H9 (cell line): ENCODE data around the gene NEK5. TPM values are rescaled to one million over a fixed set of nuclear protein-coding genes. Genes with fewer than 3 reads are reported as not detected.

ENCODE experiments used
- DNase-seq: peaks from one replicate; pipeline ENCODE4 v3.0.0-alpha.2; 2017
- H2AFZ ChIP-seq: one replicate; pipeline ENCODE4 v1.6.1; 2013; ENCODE audit warnings: mild to moderate bottlenecking, low read length, control low read depth, moderate library complexity
- H2AK5ac ChIP-seq: 2 replicates; pipeline ENCODE4 v1.6.1; 2013; ENCODE audit warnings: low read length, control low read depth, mixed read lengths; ENCODE audit not compliant: insufficient read length
- H2BK120ac ChIP-seq: one replicate; pipeline ENCODE4 v1.6.1; 2013; ENCODE audit warnings: low read depth, mild to moderate bottlenecking, low read length, control low read depth, inconsistent platforms; ENCODE audit not compliant: poor library complexity, severe bottlenecking
- H2BK12ac ChIP-seq: 2 replicates; pipeline ENCODE4 v1.6.1; 2013; ENCODE audit warnings: low read length, control low read depth, mixed read lengths, low read depth; ENCODE audit not compliant: insufficient read length
- H2BK15ac ChIP-seq: 2 replicates; pipeline ENCODE4 v1.6.1; 2013; ENCODE audit warnings: low read depth, low read length, control low read depth
- H2BK20ac ChIP-seq: one replicate; pipeline ENCODE4 v1.6.1; 2013; ENCODE audit warnings: low read depth, mild to moderate bottlenecking, low read length, control low read depth, inconsistent platforms; ENCODE audit not compliant: poor library complexity, severe bottlenecking
- H2BK5ac ChIP-seq: 2 replicates; pipeline ENCODE4 v1.6.1; 2013; ENCODE audit warnings: low read length, control low read depth, mixed read lengths; ENCODE audit not compliant: insufficient read length
- H3K14ac ChIP-seq: 2 replicates; pipeline ENCODE4 v1.6.1; 2013; ENCODE audit warnings: low read length, control low read depth; ENCODE audit not compliant: insufficient read depth
- H3K18ac ChIP-seq: 2 replicates; pipeline ENCODE4 v1.6.1; 2013; ENCODE audit warnings: low read depth, mild to moderate bottlenecking, mixed read lengths, low read length, control low read depth; ENCODE audit not compliant: insufficient read length
- H3K23ac ChIP-seq: 2 replicates; pipeline ENCODE4 v1.6.1; 2013; ENCODE audit warnings: low read length, control low read depth, mixed read lengths, low read depth; ENCODE audit not compliant: insufficient read length
- H3K23me2 ChIP-seq: 2 replicates; pipeline ENCODE4 v1.6.1; 2013; ENCODE audit warnings: low read depth, mild to moderate bottlenecking, mixed read lengths, low read length, control low read depth; ENCODE audit not compliant: insufficient read length, poor library complexity, severe bottlenecking
- H3K27ac ChIP-seq: 2 replicates; pipeline ENCODE4 v1.5.1; 2013; ENCODE audit warnings: low read length, control low read depth, mixed read lengths, low read depth; ENCODE audit not compliant: insufficient read length
- H3K27me3 ChIP-seq: 2 replicates; pipeline ENCODE4 v1.6.1; 2013; ENCODE audit warnings: low read length, control low read depth, inconsistent platforms; ENCODE audit not compliant: insufficient read depth
- H3K4ac ChIP-seq: 2 replicates; pipeline ENCODE4 v1.6.1; 2013; ENCODE audit warnings: low read depth, mild to moderate bottlenecking, control low read depth, inconsistent platforms, low read length, moderate library complexity
- H3K4me1 ChIP-seq: 2 replicates; pipeline ENCODE4 v1.6.1; 2013; ENCODE audit warnings: low read length, control low read depth, inconsistent platforms; ENCODE audit not compliant: insufficient read depth
- H3K4me2 ChIP-seq: 2 replicates; pipeline ENCODE4 v1.6.1; 2013; ENCODE audit warnings: low read length, control low read depth, mixed read lengths; ENCODE audit not compliant: insufficient read length, insufficient read depth
- H3K56ac ChIP-seq: 2 replicates; pipeline ENCODE4 v1.6.1; 2013; ENCODE audit warnings: low read depth, mild to moderate bottlenecking, mixed read lengths, low read length, control low read depth; ENCODE audit not compliant: insufficient read length
- H3K79me1 ChIP-seq: 2 replicates; pipeline ENCODE4 v1.6.1; 2013; ENCODE audit warnings: low read depth, mild to moderate bottlenecking, moderate library complexity, low read length, control low read depth, inconsistent platforms; ENCODE audit not compliant: insufficient read depth, poor library complexity, severe bottlenecking
- H3K79me2 ChIP-seq: 2 replicates; pipeline ENCODE4 v1.6.1; 2013; ENCODE audit warnings: low read length, control low read depth, inconsistent platforms; ENCODE audit not compliant: insufficient read depth
- H3K9ac ChIP-seq: 2 replicates; pipeline ENCODE4 v1.6.1; 2013; ENCODE audit warnings: low read length, control low read depth, mixed read lengths; ENCODE audit not compliant: insufficient read length; ENCODE audit errors: extremely low read depth
- H3K9me3 ChIP-seq: one replicate; pipeline ENCODE4 v1.6.1; 2013; ENCODE audit warnings: low read depth, low read length, inconsistent platforms; ENCODE audit not compliant: control insufficient read depth
- H3T11ph ChIP-seq: one replicate; pipeline ENCODE4 v1.6.1; 2013; ENCODE audit warnings: mild to moderate bottlenecking, low read length, control low read depth, inconsistent platforms
- H4K20me1 ChIP-seq: one replicate; pipeline ENCODE4 v1.6.1; 2013; ENCODE audit not compliant: control insufficient read depth, insufficient read length, insufficient read depth
- H4K5ac ChIP-seq: 2 replicates; pipeline ENCODE4 v1.6.1; 2013; ENCODE audit warnings: low read depth, mild to moderate bottlenecking, mixed read lengths, low read length, control low read depth; ENCODE audit not compliant: insufficient read length
- H4K8ac ChIP-seq: replicated peaks from 2 replicates; pipeline ENCODE4 v1.6.1; 2013; ENCODE audit warnings: low read length, control low read depth, mixed read lengths, low read depth; ENCODE audit not compliant: insufficient read length
- H4K91ac ChIP-seq: 2 replicates; pipeline ENCODE4 v1.6.1; 2013; ENCODE audit warnings: low read depth, mild to moderate bottlenecking, moderate library complexity, mixed read lengths, low read length, control low read depth; ENCODE audit not compliant: insufficient read length
- H3K27ac Mint-ChIP-seq, 3 experiments: 2 replicates in 2 of 3; 3 replicates in 1 of 3; pipeline ENCODE4 v1.8.0; 2020 to 2021; ENCODE audit warnings: mixed read lengths in 3 of 3, mild to moderate bottlenecking in 1 of 3, moderate library complexity in 1 of 3
- H3K27me3 Mint-ChIP-seq: 2 replicates; pipeline ENCODE4 v1.8.0; 2021; ENCODE audit warnings: low read depth, mild to moderate bottlenecking, moderate library complexity, mixed read lengths
- H3K36me3 Mint-ChIP-seq, 3 experiments: 2 replicates in 2 of 3; 3 replicates in 1 of 3; pipeline ENCODE4 v1.8.0; 2020 to 2021; ENCODE audit warnings: low read depth in 3 of 3, mixed read lengths in 3 of 3; ENCODE audit not compliant: insufficient read depth in 1 of 3
- H3K4me1 Mint-ChIP-seq, 2 experiments: 2 replicates each; pipeline ENCODE4 v1.8.0; 2020; ENCODE audit warnings: mixed read lengths in 2 of 2
- H3K4me3 Mint-ChIP-seq, 2 experiments: 2 replicates in 1 of 2; 3 replicates in 1 of 2; pipeline ENCODE4 v1.8.0; 2020 to 2021; ENCODE audit warnings: mild to moderate bottlenecking in 2 of 2, mixed read lengths in 2 of 2, moderate library complexity in 1 of 2
- H3K9me3 Mint-ChIP-seq, 2 experiments: 2 replicates in 1 of 2; 3 replicates in 1 of 2; pipeline ENCODE4 v1.8.0; 2020; ENCODE audit warnings: mild to moderate bottlenecking in 2 of 2, mixed read lengths in 2 of 2, moderate library complexity in 1 of 2
- WGBS: extraction: QIAGEN DNeasy Blood & Tissue Kit; methylation state at CpG from one replicate; pipeline ENCODE4 v1.1.7; 2013; ENCODE audit warnings: missing lambda C conversion rate, low lambda C conversion rate, mixed read lengths; ENCODE audit not compliant: insufficient read length; ENCODE audit errors: extremely low coverage; 5-methylcytosine and 5-hydroxymethylcytosine counted together
- total RNA-seq: library from RNA; stranded (reverse); gene quantifications from 2 replicates; pipeline ENCODE4 v1.2.1, GENCODE V29; 2021
- TF ChIP-seq, protein P1 (sequence below): fragments of 200-600 bp; sonication (generic); conservative IDR thresholded peaks from 3 replicates; pipeline ENCODE4 v1.8.0; 2021; ENCODE audit warnings: antibody characterized with exemption, mild to moderate bottlenecking

NEK5 gene
- total RNA-seq, 1 experiment from 2014 or later = 0.26 TPM

DNA sequence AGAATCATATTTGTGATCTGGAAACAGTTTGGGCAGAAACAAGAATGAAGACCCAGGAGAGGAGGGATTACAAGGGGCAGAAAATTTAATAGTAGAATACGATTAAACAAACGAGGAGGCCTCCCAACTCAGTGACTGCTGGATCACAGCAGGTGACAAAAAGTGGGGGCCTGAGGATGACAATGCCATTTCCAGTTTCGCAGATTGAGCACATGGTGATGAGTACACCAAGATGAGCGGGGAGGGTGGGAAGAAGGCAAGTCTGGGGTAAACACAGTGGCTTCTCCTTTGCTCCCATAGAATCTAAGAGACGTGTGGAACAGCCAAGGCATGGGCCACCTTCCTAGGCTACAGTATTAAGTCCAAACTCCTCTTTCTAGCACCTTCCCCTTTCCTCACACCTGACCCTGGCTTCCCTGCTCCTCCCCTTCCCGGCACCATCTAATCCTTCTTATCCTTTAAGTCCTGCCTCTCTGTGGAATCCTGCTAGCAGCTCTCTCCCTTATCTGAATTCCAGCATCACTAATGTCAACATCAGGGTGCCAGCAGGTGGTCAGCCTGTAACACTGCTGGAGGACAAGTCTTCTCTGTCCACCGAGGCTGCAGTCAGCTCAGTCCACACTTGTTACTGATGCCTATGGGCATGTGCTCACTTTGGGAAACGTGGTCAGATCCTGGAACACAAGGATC lies 131.1 kb downstream of the NEK5 start:
- Histone ChIP-seq H4K91ac (no peak overlapping the region), H3K9ac (no peak overlapping the region), H4K20me1 (no peaks in the 10 kb centered on the region), H4K8ac (no peak overlapping the region), H2AK5ac (no peak overlapping the region), H2AFZ (no peak overlapping the region), H3K23ac (no peak overlapping the region), H3K14ac (no peak overlapping the region), H3T11ph (no peak overlapping the region), H3K9me3 (no peaks in the 10 kb centered on the region), H4K5ac (no peak overlapping the region), H3K27me3 (no peaks in the 10 kb centered on the region), H3K4me2 (no peak overlapping the region), H3K27ac (no peak overlapping the region), H3K18ac (no peak overlapping the region), H2BK12ac (no peak overlapping the region), H3K79me1 (no peaks in the 10 kb centered on the region), H3K56ac (no peak overlapping the region), H3K23me2 (no peaks in the 10 kb centered on the region), H3K79me2 (no peaks in the 10 kb centered on the region), H2BK120ac (no peak overlapping the region), H2BK5ac (no peak overlapping the region), H2BK20ac (no peak overlapping the region), H2BK15ac (no peak overlapping the region), H3K4me1 (peaks cover 8% of the 10 kb centered on the region; the same call in 1 of the 2 replicates), H3K4ac (no peak overlapping the region)
- H3K9me3 Mint-ChIP-seq = no peaks in the 10 kb centered on the region
- H3K4me1 Mint-ChIP-seq = peaks cover 54 to 61% of the 10 kb centered on the region in 2 experiments
- peak; percentile 62 for DNase-seq
- WGBS = no CpG with 5 or more reads among the region's 8 CpGs
- H3K27ac Mint-ChIP-seq = peak overlapping the region in 1 of 3 experiments; percentile 45; a peak in 2 of 7 replicates
- H3K36me3 Mint-ChIP-seq = no peaks in the 10 kb centered on the region; a peak in 1 of 7 replicates
- peak overlapping the region in 1 of 2 experiments; percentile 63; a peak in 2 of 5 replicates for H3K4me3 Mint-ChIP-seq
- TF ChIP-seq, protein P1, sequence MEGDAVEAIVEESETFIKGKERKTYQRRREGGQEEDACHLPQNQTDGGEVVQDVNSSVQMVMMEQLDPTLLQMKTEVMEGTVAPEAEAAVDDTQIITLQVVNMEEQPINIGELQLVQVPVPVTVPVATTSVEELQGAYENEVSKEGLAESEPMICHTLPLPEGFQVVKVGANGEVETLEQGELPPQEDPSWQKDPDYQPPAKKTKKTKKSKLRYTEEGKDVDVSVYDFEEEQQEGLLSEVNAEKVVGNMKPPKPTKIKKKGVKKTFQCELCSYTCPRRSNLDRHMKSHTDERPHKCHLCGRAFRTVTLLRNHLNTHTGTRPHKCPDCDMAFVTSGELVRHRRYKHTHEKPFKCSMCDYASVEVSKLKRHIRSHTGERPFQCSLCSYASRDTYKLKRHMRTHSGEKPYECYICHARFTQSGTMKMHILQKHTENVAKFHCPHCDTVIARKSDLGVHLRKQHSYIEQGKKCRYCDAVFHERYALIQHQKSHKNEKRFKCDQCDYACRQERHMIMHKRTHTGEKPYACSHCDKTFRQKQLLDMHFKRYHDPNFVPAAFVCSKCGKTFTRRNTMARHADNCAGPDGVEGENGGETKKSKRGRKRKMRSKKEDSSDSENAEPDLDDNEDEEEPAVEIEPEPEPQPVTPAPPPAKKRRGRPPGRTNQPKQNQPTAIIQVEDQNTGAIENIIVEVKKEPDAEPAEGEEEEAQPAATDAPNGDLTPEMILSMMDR = no peak
- peaks cover 1% of the 10 kb centered on the region; the same call in 1 of the 2 replicates for H3K27me3 Mint-ChIP-seq
